Esophagus squamous epithelium (tissue), 5 donors: ENCODE data around the gene IFT57. TPM values are rescaled to one million over a fixed set of nuclear protein-coding genes. Genes with fewer than 3 reads are reported as not detected.

ENCODE experiments used
- DNase-seq: peaks from one replicate; lab custom pipeline; 2025; lab: John Stamatoyannopoulos, UW
- H3K27ac ChIP-seq, 4 donors: fragments of 200-600 bp; sonication (generic); one replicate each; pipeline ENCODE4 v1.5.1; 2016 to 2019; ENCODE audit warnings: mild to moderate bottlenecking in 1 of 4
- H3K27me3 ChIP-seq, 4 donors: fragments of 200-600 bp; sonication (generic); 1 replicate in 3 of 4; 2 replicates in 1 of 4; pipeline versions ENCODE4 v1.5.1 to v1.6.0; 2017 to 2021; ENCODE audit warnings: antibody characterized with exemption in 1 of 4
- H3K36me3 ChIP-seq, 3 donors: fragments of 200-600 bp; sonication (generic); one replicate each; pipeline ENCODE4 v1.5.1; 2016 to 2019
- H3K4me1 ChIP-seq, 3 donors: fragments of 200-600 bp; sonication (generic); one replicate each; pipeline ENCODE4 v1.5.1; 2017 to 2019
- H3K4me3 ChIP-seq, 4 donors: fragments of 200-600 bp; sonication (generic); 1 replicate in 3 of 4; 2 replicates in 1 of 4; pipeline ENCODE4 v1.5.1; 2016 to 2019; ENCODE audit warnings: mild to moderate bottlenecking in 2 of 4, moderate library complexity in 1 of 4
- H3K9me3 ChIP-seq, 3 donors: fragments of 200-600 bp; sonication (generic); one replicate each; pipeline ENCODE4 v1.5.1; 2016 to 2019
- CTCF ChIP-seq, 6 experiments: fragments of 450-650 bp in 4 of 6; fragments of 200-600 bp in 2 of 6; sonication (generic) in 2 of 6; IDR thresholded peaks; one replicate each; pipeline ENCODE4 v1.5.1; 2016 to 2019; ENCODE audit warnings: antibody characterized with exemption in 6 of 6, mild to moderate bottlenecking in 4 of 6, moderate library complexity in 4 of 6
- POLR2A ChIP-seq, 4 donors: fragments of 450-650 bp; IDR thresholded peaks; one replicate each; pipeline ENCODE4 v1.6.1; 2017; ENCODE audit warnings: antibody characterized with exemption in 4 of 4, mild to moderate bottlenecking in 4 of 4, moderate library complexity in 3 of 4
- WGBS, 2 donors: methylation state at CpG; one replicate each; pipeline ENCODE4 v1.1.5; 2018; 5-methylcytosine and 5-hydroxymethylcytosine counted together
- intact Hi-C: fragments of 100-400 bp; cut with DNase I; formaldehyde crosslinking; loops from one replicate; pipeline ENCODE4 v1.15.0; 2022
- total RNA-seq, 4 donors: library from RNA; depleted of rRNA; stranded (reverse); fragments of >200 nt; gene quantifications; one replicate each; pipeline ENCODE4 v1.1.0, GENCODE V29; 2016
- donor health status: DM: yes; HTN: yes; CAD: no.

IFT57 gene
- total RNA-seq, 4 donors from 2014 or later: 21.0 to 35.7 (median 23.9) TPM

GRCh38 chr3:108124337-108125152 lies 97.7 kb downstream of the IFT57 start:
- TF ChIP-seq CTCF (IDR thresholded peaks at IDR 0.05) (no peak), POLR2A (IDR thresholded peaks at IDR 0.05) (peak in 1 of 4 donors; percentile 55)
- H3K4me3 ChIP-seq: peak overlapping the region in 1 of 4 donors; percentile 19
- 27 to 62% methylated on average over 8 to 10 of the region's 10 CpGs for WGBS, 2 donors
- no peaks in the 10 kb centered on the region for H3K36me3 ChIP-seq
- H3K9me3 ChIP-seq: no peaks in the 10 kb centered on the region
- intact Hi-C loops: no loop called here
- H3K27me3 ChIP-seq: no peaks in the 10 kb centered on the region
- DNase-seq: no peak
- H3K4me1 ChIP-seq: peaks cover 10 to 33% (median 17%) of the 10 kb centered on the region in 3 donors
- H3K27ac ChIP-seq: peak overlapping the region; percentile 40 to 73 (median 64)

GRCh38 chr3:108123326-108123725 lies 98.9 kb downstream of the IFT57 start:
- TF ChIP-seq POLR2A (IDR thresholded peaks at IDR 0.05): no peak
- no peak for TF ChIP-seq CTCF (IDR thresholded peaks at IDR 0.05)
- H3K4me1 ChIP-seq: peaks cover 10 to 33% (median 17%) of the 10 kb centered on the region in 3 donors

GRCh38 chr3:108122276-108122675 lies 99.9 kb downstream of the IFT57 start:
- WGBS, 2 donors: 84 to 89% methylated on average over 3 of the region's 3 CpGs
- no peak for DNase-seq
- TF ChIP-seq POLR2A (IDR thresholded peaks at IDR 0.05) (no peak), CTCF (IDR thresholded peaks at IDR 0.05) (no peak)
- H3K9me3 ChIP-seq: no peaks in the 10 kb centered on the region
- no peaks in the 10 kb centered on the region for H3K27me3 ChIP-seq
- no peaks in the 10 kb centered on the region for H3K36me3 ChIP-seq
- intact Hi-C loops: no loop called here
- H3K27ac ChIP-seq: no peak overlapping the region
- H3K4me1 ChIP-seq: peaks cover 10 to 31% (median 13%) of the 10 kb centered on the region in 3 donors
- H3K4me3 ChIP-seq: no peak overlapping the region

More at GRCh38 chr3:108123326-108123725, 98.9 kb downstream of the IFT57 start:
- WGBS, 2 donors: 65 to 66% methylated on average over 3 of the region's 3 CpGs
- DNase-seq: no peak
- Histone ChIP-seq H3K27ac (no peak overlapping the region), H3K36me3 (no peaks in the 10 kb centered on the region), H3K9me3 (no peaks in the 10 kb centered on the region), H3K4me3 (no peak overlapping the region), H3K27me3 (no peaks in the 10 kb centered on the region)
- intact Hi-C loops: no loop called here

- intact Hi-C loops: no loop called here
- H3K27me3 ChIP-seq: no peaks in the 10 kb centered on the region
- H3K9me3 ChIP-seq: no peaks in the 10 kb centered on the region
- no peaks in the 10 kb centered on the region for H3K36me3 ChIP-seq
- peaks cover 3 to 24% (median 5%) of the 10 kb centered on the region in 3 donors for H3K4me1 ChIP-seq
- H3K4me3 ChIP-seq: no peak overlapping the region
- no peak overlapping the region for H3K27ac ChIP-seq
- no peak for DNase-seq
- 68 to 69% methylated on average over 3 of the region's 3 CpGs for WGBS, 2 donors
- TF ChIP-seq CTCF (IDR thresholded peaks at IDR 0.05): no peak
- no peak for TF ChIP-seq POLR2A (IDR thresholded peaks at IDR 0.05)
Observed at GRCh38 chr3:108119398-108120104, 102.7 kb downstream of the IFT57 start.
